HG02970 (cell line): ENCODE measurements around the gene WDFY3.

Experiments
- ATAC-seq: cut with Tn5 transposase; IDR thresholded peaks from one replicate; pipeline ENCODE4 v1.9.1; 2021; ENCODE audit warnings: mild to moderate bottlenecking, moderate library complexity, moderate number of reproducible peaks; ENCODE audit not compliant: unreplicated experiment, low FRiP score

Gene WDFY3

GRCh38 chr4:84647312-84647884, 319.1 kb downstream of the WDFY3 start:
- ATAC-seq: no peak

- no peak for ATAC-seq
Observed at GRCh38 chr4:84644087-84644486, 322.4 kb downstream of the WDFY3 start.

GRCh38 chr4:84639145-84639544, 327.3 kb downstream of the WDFY3 start:
- no peak for ATAC-seq

GRCh38 chr4:84638092-84638491, 328.4 kb downstream of the WDFY3 start:
- no peak for ATAC-seq

GRCh38 chr4:84634961-84635360, 331.5 kb downstream of the WDFY3 start:
- ATAC-seq: no peak

- no peak for ATAC-seq
Observed at GRCh38 chr4:84632092-84632491, 334.4 kb downstream of the WDFY3 start.

- no peak for ATAC-seq
Observed at GRCh38 chr4:84631573-84631972, 334.9 kb downstream of the WDFY3 start.

- ATAC-seq: no peak
Observed at GRCh38 chr4:84626673-84627072, 339.8 kb downstream of the WDFY3 start.

- ATAC-seq: no peak
Observed at GRCh38 chr4:84623661-84624060, 342.8 kb downstream of the WDFY3 start.

- no peak for ATAC-seq
Observed at GRCh38 chr4:84622959-84623358, 343.5 kb downstream of the WDFY3 start.
